ENCODE results near the gene ICAM1.

Gene ICAM1

DNA sequence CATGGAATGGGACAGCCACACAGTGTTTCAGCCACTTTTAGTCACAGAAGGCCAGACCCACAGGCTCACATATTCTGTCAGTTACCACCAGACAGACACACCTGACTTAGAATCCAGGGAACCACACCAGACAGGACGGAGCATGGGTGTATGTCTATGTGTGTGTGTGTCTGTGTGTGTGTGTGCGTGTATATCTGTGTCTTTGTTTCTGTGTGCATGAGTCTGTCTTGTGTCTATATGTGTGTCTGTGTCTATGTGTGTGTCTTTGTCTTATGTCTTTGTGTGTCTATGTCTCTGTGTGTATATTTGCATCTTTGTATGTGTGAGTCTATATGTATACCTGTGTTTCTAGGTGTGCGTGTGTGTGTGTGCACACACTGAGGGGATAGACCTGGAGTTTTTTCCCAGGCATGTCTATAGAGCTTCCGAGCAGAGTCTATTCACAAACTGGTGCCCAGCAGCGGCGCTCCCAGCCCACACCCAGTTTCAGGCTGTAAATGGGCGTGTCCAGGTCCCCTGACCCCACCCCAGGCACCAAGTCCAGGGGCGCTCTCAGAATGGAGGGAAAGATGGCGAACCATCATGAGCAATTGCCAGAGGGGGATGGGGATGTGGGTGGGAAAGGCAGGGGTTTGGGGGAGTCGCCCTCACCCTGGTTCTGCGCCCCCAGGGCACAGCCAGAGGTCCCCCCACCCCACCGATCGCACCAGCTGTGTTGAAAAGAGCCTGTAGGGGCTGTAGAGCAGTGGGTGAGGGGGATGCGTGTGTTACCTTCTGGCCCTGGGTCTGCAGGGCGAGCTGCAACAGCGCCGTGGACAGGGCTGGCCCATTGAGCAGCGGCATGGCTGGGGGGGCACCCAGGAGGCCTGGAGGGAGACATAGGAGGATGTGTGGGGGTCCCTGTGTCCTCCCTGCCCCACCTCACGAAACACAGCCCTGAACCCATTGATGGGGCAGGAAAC lies 51.2 kb downstream of the ICAM1 start:
- DNase-seq (ENCODE audit: low read depth), result no peak

DNA sequence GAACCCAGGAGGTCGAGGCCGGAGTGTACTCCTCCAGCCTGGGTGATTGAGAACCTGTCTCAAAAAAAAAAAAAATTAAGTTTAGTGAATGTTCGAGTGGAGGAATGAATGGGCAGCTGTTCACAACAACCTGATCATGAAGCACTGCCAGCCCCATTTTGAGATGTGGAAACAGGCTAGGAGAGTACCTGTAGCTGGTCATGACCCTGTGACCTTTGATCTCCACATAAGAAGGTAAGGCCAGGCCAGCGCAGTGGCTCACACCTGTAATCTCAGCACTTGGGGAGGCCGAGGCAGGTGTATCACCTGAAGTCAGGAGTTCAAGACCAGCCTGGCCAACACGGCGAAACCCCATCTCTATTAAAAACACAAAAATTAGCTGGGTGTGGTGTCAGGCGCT lies 54.8 kb downstream of the ICAM1 start:
- DNase-seq (ENCODE audit: low read depth), result no peak

DNA sequence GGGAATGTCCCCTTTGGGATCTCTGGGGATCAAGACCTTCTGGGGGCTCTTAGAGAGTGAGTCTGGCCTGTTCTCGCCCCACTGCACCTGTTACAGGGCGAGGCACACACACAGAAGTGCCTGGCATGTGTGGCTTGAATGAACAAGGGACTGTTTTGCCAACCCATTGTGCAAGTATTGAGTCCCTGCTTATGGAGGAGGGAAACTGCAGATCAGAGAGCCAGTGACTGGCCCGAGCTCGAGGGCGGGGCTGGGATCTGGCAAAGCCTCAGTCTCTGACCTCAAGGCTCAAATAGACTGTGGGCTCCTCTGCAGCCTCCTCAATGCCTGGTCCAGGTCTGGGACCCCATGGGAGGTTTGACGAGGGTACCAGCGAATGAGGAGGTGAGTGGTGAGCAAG lies 56.9 kb downstream of the ICAM1 start:
- DNase-seq (ENCODE audit: low read depth), result no peak

DNA sequence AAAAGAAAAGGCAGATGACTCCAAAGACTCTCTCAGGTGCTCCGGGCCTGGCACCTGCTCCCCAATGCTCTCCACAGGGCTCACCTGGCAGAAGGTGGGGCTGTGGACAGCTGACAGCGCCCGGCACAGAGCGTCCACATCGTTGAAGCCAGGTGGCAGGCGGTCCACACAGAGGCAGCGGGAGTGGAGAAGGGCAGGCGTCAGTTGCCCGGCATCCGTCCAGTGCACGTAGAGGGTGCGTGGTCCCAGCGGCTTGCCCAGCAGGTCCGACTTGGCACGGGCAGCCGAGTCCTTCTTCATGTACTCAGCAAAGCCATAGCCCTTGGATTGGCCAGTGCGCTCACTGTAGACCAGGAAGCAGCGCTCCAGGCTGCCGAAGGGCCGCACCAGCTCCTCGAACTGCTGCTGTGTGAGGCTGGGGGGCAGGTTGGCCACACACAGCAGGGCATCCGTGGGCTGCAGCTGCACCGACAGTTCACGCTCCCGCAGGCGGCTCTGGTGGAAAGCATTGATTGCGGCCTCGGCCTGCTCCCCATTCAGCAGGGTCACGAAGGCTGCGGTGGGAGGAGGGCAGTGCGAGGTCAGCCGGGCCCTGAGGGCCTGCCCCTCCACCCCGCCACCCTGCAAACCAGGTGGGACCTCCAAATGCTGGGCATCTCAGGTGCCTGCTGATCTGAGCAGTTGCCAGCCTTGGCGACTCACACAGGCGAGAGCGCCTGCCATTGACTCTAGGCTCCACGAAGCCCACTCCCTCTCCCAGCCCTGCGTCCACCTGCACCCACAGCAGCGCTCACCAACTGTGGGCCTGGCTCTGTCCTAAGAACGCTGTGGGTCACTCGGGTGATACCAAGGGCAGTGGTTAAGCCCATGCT lies 57.9 kb downstream of the ICAM1 start:
- no peak for DNase-seq (ENCODE audit: low read depth)

DNA sequence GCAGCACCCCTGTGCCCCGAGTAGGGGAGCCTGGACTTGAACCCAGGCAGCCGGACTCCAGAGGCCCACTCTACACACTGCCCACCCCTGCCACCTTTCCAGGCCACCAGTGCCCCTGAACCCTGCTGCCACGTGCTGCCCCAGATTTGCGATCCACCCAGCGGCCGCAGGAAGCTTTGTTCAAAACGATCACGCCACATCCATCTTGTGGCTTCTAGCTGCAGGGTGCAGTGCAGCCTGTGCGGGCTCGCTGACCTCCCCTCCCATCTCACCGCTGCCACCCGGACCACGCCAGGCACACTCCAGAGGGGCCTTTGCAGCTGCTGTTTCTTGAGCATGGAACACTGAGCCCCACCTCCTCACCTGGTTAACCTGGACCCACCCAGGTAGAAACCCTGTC lies 58.6 kb downstream of the ICAM1 start:
- no peak for DNase-seq (ENCODE audit: low read depth)

DNA sequence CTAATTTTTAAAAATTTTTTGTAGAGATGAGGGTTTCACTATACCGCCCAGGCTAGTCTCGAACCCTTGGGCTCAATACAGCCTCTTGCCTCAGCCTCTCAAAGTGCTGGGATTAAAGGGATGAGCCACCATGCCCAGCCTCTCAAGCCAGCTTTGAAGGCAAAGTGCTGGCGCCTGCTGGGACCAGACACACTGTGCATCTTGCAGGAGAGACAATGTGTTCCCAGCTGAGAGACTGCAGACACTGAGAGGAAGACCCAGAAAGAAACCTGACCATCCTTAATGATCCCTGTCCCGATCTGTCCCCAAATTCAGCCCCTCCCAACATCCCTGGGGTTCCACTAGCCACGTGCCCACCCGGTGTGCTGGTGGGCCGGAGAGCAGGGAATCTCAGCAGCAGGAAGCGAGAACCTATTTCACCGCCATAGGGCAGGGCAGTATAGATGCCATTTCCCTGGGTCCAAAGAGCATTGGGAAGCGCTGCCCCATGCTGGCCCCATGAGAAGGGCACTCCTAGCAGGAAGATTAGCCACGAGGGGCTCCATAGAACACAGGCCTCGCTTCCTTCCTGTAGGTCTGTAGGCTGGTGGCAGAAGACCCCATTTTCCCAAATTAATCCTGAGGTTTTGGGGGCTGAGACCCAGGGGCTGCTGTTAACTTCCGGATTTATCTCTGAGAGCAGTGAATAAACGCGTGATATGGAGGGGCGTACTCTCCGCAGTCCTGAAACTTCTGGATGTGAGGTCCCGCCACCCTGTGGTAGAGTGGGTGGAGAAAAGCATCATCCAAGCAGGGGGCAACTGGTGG lies 61.4 kb downstream of the ICAM1 start:
- no peak for DNase-seq (ENCODE audit: low read depth)

DNA sequence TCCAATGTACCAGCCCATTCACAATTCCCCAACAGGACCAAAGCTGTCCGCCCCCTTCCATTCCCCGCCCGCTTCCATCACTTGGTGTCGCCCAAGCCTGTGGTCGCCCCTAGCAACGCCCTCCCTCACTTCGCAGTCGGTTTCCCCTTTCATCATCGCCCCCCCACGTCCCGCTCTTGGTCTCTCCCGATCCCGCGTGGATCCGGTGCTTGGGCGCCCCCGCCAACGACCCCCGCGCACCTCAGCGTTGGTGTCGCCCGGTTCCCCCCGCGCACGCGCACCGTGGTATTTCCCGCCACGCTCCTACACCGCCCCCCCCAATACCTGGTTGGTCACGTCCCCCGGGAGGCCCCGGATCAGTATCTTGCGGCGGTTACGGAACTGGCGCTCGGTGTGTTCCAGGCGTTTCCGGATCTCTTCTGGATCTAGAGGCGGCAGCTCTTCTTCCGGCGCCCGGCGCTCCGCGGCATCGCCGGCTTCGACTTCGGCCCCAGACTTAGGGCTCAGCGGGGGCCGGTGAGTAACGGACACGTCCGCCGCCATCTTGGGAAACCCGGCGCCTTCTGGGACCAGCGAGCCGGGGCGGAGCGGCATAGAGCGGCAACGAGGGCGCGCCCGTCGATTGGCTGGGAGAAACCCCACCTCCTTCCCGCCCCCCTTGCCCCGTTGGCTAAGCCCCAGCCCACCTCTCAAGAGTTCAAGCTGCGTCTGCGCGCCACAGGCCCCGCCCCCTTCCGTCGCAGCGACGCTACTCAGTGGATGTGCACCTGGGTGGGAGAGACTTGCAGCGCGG lies 62.2 kb downstream of the ICAM1 start, which contains the start of gene RAVER1:
TSS of gene RAVER1 (minus strand) at position 565 of the 793 bp plus-strand sequence. CDS start at position 543, 22 bp downstream.
- DNase-seq (ENCODE audit: low read depth), result peak; percentile 87

DNA sequence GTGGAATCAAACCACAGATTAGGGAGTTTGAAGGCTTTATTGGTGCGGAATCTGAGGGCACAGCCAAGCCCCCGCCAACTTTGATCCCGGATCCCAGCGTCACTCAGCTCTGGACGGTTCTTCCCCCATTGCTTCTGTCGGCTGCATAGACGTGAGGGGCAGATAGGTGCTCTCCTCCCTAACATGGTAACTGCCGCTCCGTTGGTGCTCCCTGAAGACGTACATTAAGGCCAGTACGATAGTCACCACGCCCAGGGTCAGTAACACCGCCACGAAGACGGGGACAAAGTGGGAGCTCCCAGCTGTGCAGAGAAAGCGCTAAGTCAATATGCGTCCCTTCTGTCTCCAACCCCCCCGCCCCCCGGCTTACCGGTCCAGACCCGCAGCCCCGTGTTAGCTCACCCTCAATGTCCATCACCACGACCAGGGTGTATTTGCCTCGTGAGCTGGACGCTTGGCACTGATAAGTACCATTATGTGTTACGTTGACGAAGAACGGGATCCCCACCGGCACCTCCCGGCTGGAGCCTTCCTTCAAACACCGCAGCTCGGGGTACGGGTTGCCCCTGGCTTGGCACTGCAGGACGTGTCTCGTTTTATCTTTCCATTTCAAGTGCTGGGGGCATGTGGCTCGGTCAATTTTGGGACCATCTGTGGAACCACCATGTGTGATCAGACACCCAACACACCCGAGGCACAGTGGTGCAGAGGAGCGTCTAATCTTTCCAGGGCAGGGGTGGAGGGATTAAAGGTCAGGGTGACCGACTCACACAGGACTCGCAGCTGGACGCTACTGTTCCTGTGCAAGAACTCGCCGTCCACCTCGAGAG lies 63.1 kb downstream of the ICAM1 start:
- DNase-seq (ENCODE audit: low read depth), result no peak

DNA sequence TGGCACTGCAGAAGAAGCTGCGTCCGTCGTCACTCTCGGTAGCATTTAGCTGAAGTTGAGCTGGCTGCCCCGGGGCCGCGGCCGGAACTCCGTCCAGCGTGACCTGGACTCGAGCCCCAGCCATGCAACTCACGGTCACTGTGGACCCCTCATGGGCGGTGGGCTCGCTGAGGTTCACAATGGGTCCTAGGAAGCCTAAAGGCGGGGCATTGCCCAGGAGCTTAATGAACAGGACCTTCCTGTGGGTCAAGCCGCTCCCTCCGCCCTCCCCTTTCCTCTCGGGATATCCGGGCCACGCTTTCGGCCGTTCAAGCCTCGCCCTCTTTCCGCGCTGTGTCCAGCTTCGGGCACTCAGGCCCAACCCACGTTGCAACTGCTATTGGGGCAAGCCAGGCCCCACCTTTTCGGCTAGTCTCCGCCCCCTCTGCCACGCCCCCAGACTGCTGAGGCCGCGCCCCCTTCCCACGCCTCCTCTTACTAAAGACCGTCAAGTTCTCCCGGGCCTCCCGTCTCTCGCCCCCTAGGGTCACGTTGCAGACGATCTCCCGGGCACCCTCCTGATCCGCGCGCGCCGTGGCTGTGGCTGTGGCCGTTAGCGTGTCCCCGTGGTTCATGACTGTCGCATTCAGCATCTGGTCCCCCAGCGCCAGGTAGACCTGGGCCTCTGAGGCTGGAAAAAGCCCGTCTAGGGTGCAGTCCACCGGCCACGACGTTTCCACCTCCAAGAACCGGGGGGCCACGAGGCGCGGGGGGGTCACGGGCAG lies 63.9 kb downstream of the ICAM1 start:
- peak; percentile 78 for DNase-seq (ENCODE audit: low read depth)

DNA sequence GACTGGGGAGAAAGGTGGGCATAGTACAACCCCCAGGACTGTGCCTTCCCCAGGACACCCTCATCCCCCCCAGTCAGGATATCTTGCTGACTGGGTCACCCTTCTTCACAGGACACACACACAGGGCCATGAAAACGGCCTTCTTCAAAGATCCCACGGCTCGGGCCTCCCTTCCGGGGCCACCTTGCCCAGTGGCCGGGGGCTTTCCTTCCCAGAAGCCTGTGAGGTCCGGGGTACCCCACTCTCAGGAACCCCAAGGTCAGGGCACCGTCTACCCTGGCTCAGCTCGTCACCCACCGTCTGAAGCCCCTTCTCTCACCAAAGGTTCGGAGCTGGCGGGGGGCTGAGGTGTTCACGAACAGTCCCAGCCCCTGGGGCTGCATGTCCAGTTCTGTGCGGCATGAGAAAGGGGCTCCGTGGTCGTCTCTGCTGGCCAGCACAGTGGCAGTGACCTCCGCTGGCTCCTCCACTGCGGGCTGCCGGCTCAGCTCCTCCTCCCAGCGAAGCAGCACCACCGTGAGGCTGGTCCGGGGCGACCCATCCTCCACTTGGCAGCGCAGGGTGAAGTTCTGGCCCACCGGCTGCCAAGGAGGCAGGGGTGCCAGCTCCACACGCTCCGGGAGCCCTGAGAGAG lies 64.5 kb downstream of the ICAM1 start:
- no peak for DNase-seq (ENCODE audit: low read depth)
